HFF-Myc (cell line): ENCODE measurements around the gene FRZB.

ENCODE experiments used
- DNase-seq: peaks from one replicate; pipeline ENCODE4 v3.0.0-alpha.2; 2011; ENCODE audit warnings: low read depth; ENCODE audit errors: extremely low read depth
- H3K4me3 ChIP-seq: replicated peaks from 2 replicates; pipeline ENCODE4 v1.5.1; 2011; ENCODE audit warnings: low read depth, mild to moderate bottlenecking, control low read depth, low read length
- CTCF ChIP-seq: IDR thresholded peaks from 2 replicates; pipeline ENCODE4 v1.5.1; 2012; ENCODE audit warnings: mild to moderate bottlenecking, low read depth, low read length, control low read depth; ENCODE audit errors: missing control alignments

The FRZB gene

GRCh38 chr2:182864949-182865570 is 1.4 kb downstream of the FRZB start:
- H3K4me3 ChIP-seq: no peak overlapping the region
- TF ChIP-seq CTCF: no peak
- DNase-seq: no peak

GRCh38 chr2:182863642-182864041 is 2.8 kb downstream of the FRZB start:
- TF ChIP-seq CTCF: no peak
- H3K4me3 ChIP-seq: no peak overlapping the region
- no peak for DNase-seq

GRCh38 chr2:182862091-182862490 is 4.3 kb downstream of the FRZB start:
- TF ChIP-seq CTCF: no peak
- no peak overlapping the region for H3K4me3 ChIP-seq
- DNase-seq: no peak

GRCh38 chr2:182860858-182861257 is 5.6 kb downstream of the FRZB start:
- H3K4me3 ChIP-seq: no peak overlapping the region
- TF ChIP-seq CTCF: no peak
- no peak for DNase-seq

- no peak overlapping the region for H3K4me3 ChIP-seq
- no peak for DNase-seq
- TF ChIP-seq CTCF: no peak
Observed at GRCh38 chr2:182858671-182859070, 7.8 kb downstream of the FRZB start.

GRCh38 chr2:182855376-182855775 is 11.1 kb downstream of the FRZB start:
- H3K4me3 ChIP-seq: no peak overlapping the region
- TF ChIP-seq CTCF: no peak
- no peak for DNase-seq
